Coronary artery (tissue), 2 donors: ENCODE measurements around the gene FBXW5.

Experiments
- DNase-seq: peaks from one replicate; pipeline ENCODE4 v3.0.0-alpha.2; 2017; ENCODE audit warnings: low spot score
- H3K27ac ChIP-seq, 2 donors: fragments of 200-600 bp; sonication (generic); one replicate each; pipeline ENCODE4 v1.5.1; 2016 to 2019
- H3K4me3 ChIP-seq: fragments of 200-600 bp; sonication (generic); 2 replicates; pipeline ENCODE4 v1.5.1; 2016; ENCODE audit warnings: mild to moderate bottlenecking, moderate library complexity
- CTCF ChIP-seq: fragments of 200-600 bp; sonication (generic); IDR thresholded peaks from one replicate; pipeline ENCODE4 v1.5.1; 2019; ENCODE audit warnings: antibody characterized with exemption

FBXW5 gene

DNA sequence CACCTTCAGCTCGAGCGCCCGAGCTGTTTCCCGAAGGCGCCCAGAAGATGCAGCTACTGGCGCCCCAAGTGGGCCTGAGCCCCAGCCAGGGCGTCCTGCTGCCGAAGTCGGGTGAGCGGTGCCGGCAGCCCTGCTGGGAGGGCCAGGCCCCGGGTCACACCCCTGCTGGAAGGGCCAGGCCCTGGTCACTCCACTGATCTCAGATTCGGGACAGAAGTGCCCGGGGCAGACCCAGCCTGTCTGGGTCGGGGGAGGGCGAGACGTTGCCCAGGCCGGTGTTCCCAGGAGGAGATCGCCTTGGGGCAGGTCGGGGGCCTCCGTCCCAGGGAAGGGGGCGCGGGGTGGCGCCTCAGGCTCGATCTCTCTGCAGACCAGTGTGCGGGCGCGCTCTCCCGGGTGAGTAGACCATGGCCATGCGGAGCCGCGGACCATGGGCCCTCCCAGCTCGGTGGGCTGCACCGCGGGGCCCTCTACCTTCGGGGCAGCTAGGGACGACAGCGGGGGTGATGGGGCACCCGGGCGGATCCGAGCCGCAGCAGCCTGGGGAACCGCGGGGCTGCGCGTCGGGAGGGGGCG lies 40.6 kb upstream of the FBXW5 start:
- DNase-seq: no peak
- H3K4me3 ChIP-seq: peak overlapping the region; percentile 22
- H3K27ac ChIP-seq: no peak overlapping the region
- TF ChIP-seq CTCF: no peak

DNA sequence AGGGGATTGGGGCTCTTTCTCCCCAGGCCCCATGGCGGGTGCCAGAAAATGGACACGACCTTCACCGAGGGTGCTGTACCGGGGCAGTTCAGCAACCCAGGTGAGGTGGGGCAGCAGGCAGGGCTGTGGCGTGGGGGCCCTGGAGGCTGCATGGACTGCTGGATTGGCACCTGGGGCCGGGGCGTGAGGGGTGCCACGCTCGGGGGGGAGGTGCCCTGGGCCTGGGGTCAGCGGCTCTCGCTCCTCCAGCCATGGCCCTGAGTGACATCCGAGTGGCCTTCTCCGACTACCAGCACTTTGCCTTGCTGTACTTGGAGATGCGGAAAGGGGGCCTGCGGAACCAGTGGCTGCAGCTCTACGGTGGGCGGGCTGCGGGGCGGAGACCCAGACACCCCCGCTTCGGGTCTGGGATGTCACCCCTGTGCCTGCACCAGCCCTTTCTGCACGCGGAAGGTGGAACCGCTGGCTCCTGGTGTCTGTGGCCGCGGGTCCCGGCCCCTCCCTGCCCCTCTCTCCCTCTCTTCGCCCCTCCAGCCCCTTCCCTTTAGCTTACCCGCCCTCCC lies 40.0 kb upstream of the FBXW5 start:
- TF ChIP-seq CTCF: no peak
- DNase-seq: no peak
- Histone ChIP-seq H3K27ac (no peak overlapping the region), H3K4me3 (no peak overlapping the region)

GRCh38 chr9:136983656-136984314 lies 39.2 kb upstream of the FBXW5 start:
- no peak for TF ChIP-seq CTCF
- no peak for DNase-seq

DNA sequence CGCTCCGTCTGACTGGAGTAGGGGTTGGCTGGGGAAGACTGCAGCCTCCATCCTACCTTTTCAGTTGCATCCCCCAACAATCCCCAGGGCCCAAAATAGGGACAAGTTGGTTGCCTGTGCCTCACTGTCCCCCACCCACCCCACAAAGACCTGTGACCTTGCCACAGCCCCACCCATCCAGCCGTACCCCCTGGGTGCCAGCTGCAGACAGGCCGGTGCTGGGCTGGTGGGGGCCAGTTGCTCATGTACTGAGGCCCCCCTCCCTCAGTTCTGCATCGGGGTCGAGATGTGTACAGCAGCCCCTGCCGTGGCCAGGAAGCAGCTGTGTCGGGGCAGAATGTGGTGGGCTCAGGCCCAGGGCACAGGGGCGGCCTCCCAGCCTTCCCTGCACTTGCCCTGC lies 38.6 kb upstream of the FBXW5 start:
- DNase-seq: no peak
- no peak for TF ChIP-seq CTCF
- Histone ChIP-seq H3K4me3 (no peak overlapping the region), H3K27ac (no peak overlapping the region)

More at GRCh38 chr9:136983656-136984314, 39.2 kb upstream of the FBXW5 start:
- Histone ChIP-seq H3K4me3 (no peak overlapping the region), H3K27ac (no peak overlapping the region)

DNA sequence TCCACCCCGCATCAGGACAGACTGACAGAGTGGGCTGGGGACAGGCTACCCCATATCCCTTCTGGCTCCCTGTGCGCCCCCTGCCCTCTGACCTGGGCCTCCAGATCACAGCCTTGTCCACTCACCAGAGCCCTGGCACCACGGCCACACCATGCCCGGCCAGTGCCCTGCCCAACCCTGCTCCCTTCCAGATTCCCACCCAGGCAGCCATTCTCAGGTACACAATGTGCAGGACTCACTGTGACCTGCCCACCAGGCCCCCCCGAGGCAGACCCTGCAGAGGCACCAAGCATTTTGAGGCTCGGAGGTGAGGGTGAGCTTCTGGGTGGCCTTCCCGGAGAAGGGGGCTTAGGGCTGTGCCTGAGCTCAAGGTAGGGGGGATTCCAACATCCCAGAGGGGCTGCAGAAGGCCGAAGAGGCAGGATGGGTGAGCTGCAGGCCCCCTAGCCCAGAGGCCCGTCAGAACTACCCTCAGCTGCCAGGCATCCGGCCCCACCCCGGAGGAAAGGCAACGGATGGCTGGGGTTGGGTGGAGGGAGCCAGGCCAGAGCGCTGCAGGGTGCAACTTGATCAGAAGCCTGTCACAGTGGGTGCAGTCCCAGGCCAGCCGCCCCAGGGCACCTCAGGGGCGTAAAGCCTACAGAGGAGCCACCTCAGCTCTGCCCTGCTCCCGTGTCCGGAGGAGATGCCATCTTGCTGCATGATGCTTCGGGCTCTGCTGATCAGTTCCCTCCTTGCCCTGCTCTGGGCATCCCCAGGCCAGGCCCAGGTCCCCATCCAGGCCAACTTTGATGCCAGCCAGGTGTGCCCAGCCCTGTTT lies 37.9 kb upstream of the FBXW5 start, which contains the start of gene LCNL1:
Gene LCNL1, plus strand, starts transcription at position 762 of the 820 bp plus-strand sequence. CDS start 594 bp downstream, outside the sequence.
- peak within 1 kb of the TSS in 1 of 2 donors; percentile 37 for H3K27ac ChIP-seq
- DNase-seq: no peak
- TF ChIP-seq CTCF: no peak
- no peak within 1 kb of the TSS for H3K4me3 ChIP-seq

DNA sequence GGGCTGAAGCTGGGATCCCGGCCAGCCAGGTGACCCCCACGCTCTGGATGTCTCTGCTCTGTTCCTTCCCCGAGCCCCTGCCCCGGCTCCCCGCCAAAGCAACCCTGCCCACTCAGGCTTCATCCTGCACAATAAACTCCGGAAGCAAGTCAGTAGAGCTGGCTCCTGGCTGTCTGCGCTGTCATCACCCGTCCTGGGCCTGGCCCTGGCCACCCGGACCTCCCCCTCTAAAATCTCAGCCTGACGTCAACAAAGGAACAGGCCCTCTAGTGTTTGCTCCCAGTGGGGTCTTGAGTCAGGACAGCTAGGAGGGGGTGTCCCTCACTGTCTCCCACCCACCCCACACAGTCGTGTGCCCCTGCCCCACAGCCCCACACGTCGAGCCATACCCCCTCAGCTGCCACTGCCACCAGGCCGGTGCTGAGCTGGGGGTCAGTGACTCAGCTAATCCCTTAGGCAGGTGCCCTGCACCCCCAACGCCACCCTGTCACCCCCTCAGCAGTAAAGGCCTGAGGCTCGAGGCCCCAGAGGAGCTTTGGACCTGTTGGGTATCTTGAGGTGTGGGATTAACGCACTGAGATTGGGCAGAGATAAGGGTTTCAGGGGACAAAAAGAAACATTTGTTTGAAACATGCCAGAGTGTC lies 37.2 kb upstream of the FBXW5 start:
- Histone ChIP-seq H3K27ac (peak overlapping the region in 1 of 2 donors; percentile 54), H3K4me3 (no peak overlapping the region)
- DNase-seq: no peak
- no peak for TF ChIP-seq CTCF
